ENCODE data around the gene MFSD6.

DNA sequence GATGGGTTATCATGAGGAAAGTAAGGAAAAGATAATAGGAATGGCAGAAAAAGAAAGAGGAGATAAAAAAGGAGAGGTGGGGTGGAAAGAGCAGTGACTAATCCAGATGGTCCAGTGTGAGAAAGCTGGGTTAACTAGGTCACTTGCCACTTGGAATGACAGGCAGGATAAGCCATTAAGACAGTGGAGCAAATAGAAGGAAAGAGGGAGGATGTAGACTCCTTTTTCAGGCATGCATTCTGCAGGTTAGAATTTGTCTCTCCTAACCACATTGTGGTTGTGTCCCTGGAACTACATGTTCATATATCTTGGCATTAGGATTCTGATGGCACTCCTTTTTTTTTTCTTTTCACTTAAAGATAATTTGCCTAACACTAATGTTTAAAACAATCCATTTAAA is 139.7 kb downstream of the MFSD6 start:
- TF ChIP-seq EP300 (IDR thresholded peaks at IDR 0.05; ENCODE audit: borderline replicate concordance in 1 of 2, low read depth in 1 of 2, low read length in 1 of 2), result no peak
- TF ChIP-seq, protein P1, sequence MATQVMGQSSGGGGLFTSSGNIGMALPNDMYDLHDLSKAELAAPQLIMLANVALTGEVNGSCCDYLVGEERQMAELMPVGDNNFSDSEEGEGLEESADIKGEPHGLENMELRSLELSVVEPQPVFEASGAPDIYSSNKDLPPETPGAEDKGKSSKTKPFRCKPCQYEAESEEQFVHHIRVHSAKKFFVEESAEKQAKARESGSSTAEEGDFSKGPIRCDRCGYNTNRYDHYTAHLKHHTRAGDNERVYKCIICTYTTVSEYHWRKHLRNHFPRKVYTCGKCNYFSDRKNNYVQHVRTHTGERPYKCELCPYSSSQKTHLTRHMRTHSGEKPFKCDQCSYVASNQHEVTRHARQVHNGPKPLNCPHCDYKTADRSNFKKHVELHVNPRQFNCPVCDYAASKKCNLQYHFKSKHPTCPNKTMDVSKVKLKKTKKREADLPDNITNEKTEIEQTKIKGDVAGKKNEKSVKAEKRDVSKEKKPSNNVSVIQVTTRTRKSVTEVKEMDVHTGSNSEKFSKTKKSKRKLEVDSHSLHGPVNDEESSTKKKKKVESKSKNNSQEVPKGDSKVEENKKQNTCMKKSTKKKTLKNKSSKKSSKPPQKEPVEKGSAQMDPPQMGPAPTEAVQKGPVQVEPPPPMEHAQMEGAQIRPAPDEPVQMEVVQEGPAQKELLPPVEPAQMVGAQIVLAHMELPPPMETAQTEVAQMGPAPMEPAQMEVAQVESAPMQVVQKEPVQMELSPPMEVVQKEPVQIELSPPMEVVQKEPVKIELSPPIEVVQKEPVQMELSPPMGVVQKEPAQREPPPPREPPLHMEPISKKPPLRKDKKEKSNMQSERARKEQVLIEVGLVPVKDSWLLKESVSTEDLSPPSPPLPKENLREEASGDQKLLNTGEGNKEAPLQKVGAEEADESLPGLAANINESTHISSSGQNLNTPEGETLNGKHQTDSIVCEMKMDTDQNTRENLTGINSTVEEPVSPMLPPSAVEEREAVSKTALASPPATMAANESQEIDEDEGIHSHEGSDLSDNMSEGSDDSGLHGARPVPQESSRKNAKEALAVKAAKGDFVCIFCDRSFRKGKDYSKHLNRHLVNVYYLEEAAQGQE (IDR thresholded peaks at IDR 0.05; ENCODE audit: low read depth, low read length), result no peak
- TF ChIP-seq TCF12 (IDR thresholded peaks at IDR 0.05), result no peak
- TF ChIP-seq NFIC (IDR thresholded peaks at IDR 0.05; ENCODE audit: borderline replicate concordance), result no peak
- TF ChIP-seq, protein P2, sequence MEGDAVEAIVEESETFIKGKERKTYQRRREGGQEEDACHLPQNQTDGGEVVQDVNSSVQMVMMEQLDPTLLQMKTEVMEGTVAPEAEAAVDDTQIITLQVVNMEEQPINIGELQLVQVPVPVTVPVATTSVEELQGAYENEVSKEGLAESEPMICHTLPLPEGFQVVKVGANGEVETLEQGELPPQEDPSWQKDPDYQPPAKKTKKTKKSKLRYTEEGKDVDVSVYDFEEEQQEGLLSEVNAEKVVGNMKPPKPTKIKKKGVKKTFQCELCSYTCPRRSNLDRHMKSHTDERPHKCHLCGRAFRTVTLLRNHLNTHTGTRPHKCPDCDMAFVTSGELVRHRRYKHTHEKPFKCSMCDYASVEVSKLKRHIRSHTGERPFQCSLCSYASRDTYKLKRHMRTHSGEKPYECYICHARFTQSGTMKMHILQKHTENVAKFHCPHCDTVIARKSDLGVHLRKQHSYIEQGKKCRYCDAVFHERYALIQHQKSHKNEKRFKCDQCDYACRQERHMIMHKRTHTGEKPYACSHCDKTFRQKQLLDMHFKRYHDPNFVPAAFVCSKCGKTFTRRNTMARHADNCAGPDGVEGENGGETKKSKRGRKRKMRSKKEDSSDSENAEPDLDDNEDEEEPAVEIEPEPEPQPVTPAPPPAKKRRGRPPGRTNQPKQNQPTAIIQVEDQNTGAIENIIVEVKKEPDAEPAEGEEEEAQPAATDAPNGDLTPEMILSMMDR (IDR thresholded peaks at IDR 0.05), result no peak
